SK-N-SH (cell line): ENCODE measurements around the gene SETBP1.

Source experiments
- GABPA ChIP-seq: IDR thresholded peaks from 2 replicates; pipeline ENCODE4 v1.4.0; 2012; ENCODE audit warnings: low read depth, mild to moderate bottlenecking
- POLR2AphosphoS5 ChIP-seq: IDR thresholded peaks from 2 replicates; pipeline ENCODE4 v1.6.1; 2012; ENCODE audit warnings: low read depth, low read length

- TF ChIP-seq GABPA: no peak
- TF ChIP-seq POLR2AphosphoS5: no peak
Observed at GRCh38 chr18:44823286-44823685, 142.6 kb downstream of the SETBP1 start.
